Right lobe of liver (tissue), 4 donors: ENCODE measurements around the gene RPTOR.

Experiments
- CTCF ChIP-seq, 4 donors: fragments of 200-600 bp in 3 of 4; fragments of 450-650 bp in 1 of 4; IDR thresholded peaks; one replicate each; pipeline versions ENCODE4 v1.5.1 to v1.8.0; 2016 to 2022; ENCODE audit warnings: antibody characterized with exemption in 4 of 4, mild to moderate bottlenecking in 2 of 4
- POLR2A ChIP-seq: fragments of 450-650 bp; IDR thresholded peaks from one replicate; pipeline ENCODE4 v1.6.1; 2017; ENCODE audit warnings: antibody characterized with exemption, mild to moderate bottlenecking
- donor health status: DM: no; HTN: no; CAD: no.
- donor health status: DM: no; HTN: no; CAD: no.
- donor health status: DM: no; HTN: yes; CAD: no.

GRCh38 chr17:80826955-80827645, 282.5 kb downstream of the RPTOR start:
- no peak for TF ChIP-seq CTCF (IDR thresholded peaks at IDR 0.05)
- no peak for TF ChIP-seq POLR2A
